OCI-LY7 (cell line): ENCODE measurements around the gene LY86. TPM values are rescaled to one million over a fixed set of nuclear protein-coding genes. Genes with fewer than 3 reads are reported as not detected.
A peak's percentile ranks its signal among the peaks of the same experiment; 100 is the strongest.

Experiments used
- BruUV-seq: library from RNA; stranded (reverse); fragments of 400-500 nt; replicated peaks from 2 replicates; lab custom pipeline; 2021; lab: Mats Ljungman, UMichigan
- CTCF ChIA-PET: fragments of 300-600 bp; sonication (Branson Sonifier 250); formaldehyde crosslinking; loops from one replicate; lab custom pipeline; 2022; ENCODE audit warnings: antibody characterized with exemption; ENCODE audit not compliant: unreplicated experiment; lab: Charles Lee
- POLR2A ChIA-PET: fragments of 300-600 bp; sonication (Branson Sonifier 250); formaldehyde crosslinking; loops from one replicate; lab custom pipeline; 2022; ENCODE audit warnings: antibody characterized with exemption; lab: Charles Lee
- DNase-seq: peaks from one replicate; pipeline ENCODE4 v3.0.0-alpha.2; 2015; ENCODE audit warnings: low spot score
- H2AFZ ChIP-seq: fragments of 200-600 bp; sonication (generic), shearing (Covaris generic); 2 replicates; pipeline ENCODE4 v1.6.1; 2014; ENCODE audit warnings: mild to moderate bottlenecking, antibody characterized with exemption, low read length, moderate library complexity
- H3K27ac ChIP-seq: fragments of 200-600 bp; sonication (generic); 2 replicates; pipeline ENCODE4 v1.5.1; 2014; ENCODE audit warnings: mixed run types, low read depth, mild to moderate bottlenecking, moderate library complexity, low read length, inconsistent platforms; ENCODE audit not compliant: poor library complexity, severe bottlenecking
- H3K36me3 ChIP-seq: fragments of 200-600 bp; sonication (generic); 2 replicates; pipeline ENCODE4 v1.6.1; 2014; ENCODE audit warnings: mild to moderate bottlenecking, antibody characterized with exemption, low read length, moderate library complexity, mixed read lengths; ENCODE audit not compliant: insufficient read depth
- H3K4me1 ChIP-seq: fragments of 200-600 bp; sonication (generic); 2 replicates; pipeline ENCODE4 v1.5.1; 2014; ENCODE audit warnings: mild to moderate bottlenecking, low read length; ENCODE audit not compliant: insufficient read depth, poor library complexity, severe bottlenecking
- H3K4me2 ChIP-seq: fragments of 200-600 bp; sonication (generic); 2 replicates; pipeline ENCODE4 v1.6.1; 2014; ENCODE audit warnings: mild to moderate bottlenecking, low read length
- H3K4me3 ChIP-seq: fragments of 200-600 bp; sonication (generic); 2 replicates; pipeline ENCODE4 v1.5.1; 2014; ENCODE audit warnings: mild to moderate bottlenecking, low read depth, low read length; ENCODE audit not compliant: poor library complexity, severe bottlenecking
- H3K79me2 ChIP-seq: fragments of 200-600 bp; sonication (generic); 2 replicates; pipeline ENCODE4 v1.6.1; 2016; ENCODE audit warnings: low read depth, mild to moderate bottlenecking, low read length, moderate library complexity, mixed read lengths; ENCODE audit not compliant: insufficient read depth
- H3K9me2 ChIP-seq: fragments of 200-600 bp; sonication (generic); 2 replicates; pipeline ENCODE4 v1.6.1; 2016; ENCODE audit warnings: mild to moderate bottlenecking, low read length, mixed read lengths; ENCODE audit not compliant: insufficient read depth
- H3K9me3 ChIP-seq: fragments of 200-600 bp; sonication (generic); 2 replicates; pipeline ENCODE4 v1.6.1; 2014; ENCODE audit warnings: mild to moderate bottlenecking, mixed run types, low read length, mixed read lengths
- H4K20me1 ChIP-seq: fragments of 200-600 bp; sonication (generic); 2 replicates; pipeline ENCODE4 v1.6.1; 2014; ENCODE audit warnings: mild to moderate bottlenecking, antibody characterized with exemption, low read length, moderate library complexity, mixed read lengths; ENCODE audit not compliant: insufficient read depth
- EZH2phosphoT487 ChIP-seq: fragments of 200-600 bp; sonication (generic); IDR thresholded peaks from 2 replicates; pipeline ENCODE4 v1.6.1; 2018; ENCODE audit warnings: low read depth, borderline replicate concordance, mild to moderate bottlenecking, mixed run types, antibody characterized with exemption, low read length, moderate library complexity, mixed read lengths
- intact Hi-C: fragments of 100-400 bp; cut with micrococcal nuclease; formaldehyde crosslinking; loops from one replicate; pipeline ENCODE4 v1.10.0; 2022; ENCODE audit not compliant: unreplicated experiment
- total RNA-seq, 2 experiments: library from RNA; depleted of rRNA in 1 of 2; stranded (reverse); fragments of >200 nt in 1 of 2; shearing (Covaris generic) in 1 of 2; gene quantifications; 2 replicates each; pipeline ENCODE4 v1.2.3, GENCODE V29; 2014 to 2022
- TF ChIP-seq, protein P1 (sequence below): fragments of 200-600 bp; sonication (generic); conservative IDR thresholded peaks from 2 replicates; pipeline ENCODE4 v1.5.1; 2014; ENCODE audit warnings: mild to moderate bottlenecking, antibody characterized with exemption, low read length, moderate library complexity, mixed read lengths

The LY86 gene
- total RNA-seq, 2 experiments from 2014 or later: 48.4 to 62.8 TPM

DNA sequence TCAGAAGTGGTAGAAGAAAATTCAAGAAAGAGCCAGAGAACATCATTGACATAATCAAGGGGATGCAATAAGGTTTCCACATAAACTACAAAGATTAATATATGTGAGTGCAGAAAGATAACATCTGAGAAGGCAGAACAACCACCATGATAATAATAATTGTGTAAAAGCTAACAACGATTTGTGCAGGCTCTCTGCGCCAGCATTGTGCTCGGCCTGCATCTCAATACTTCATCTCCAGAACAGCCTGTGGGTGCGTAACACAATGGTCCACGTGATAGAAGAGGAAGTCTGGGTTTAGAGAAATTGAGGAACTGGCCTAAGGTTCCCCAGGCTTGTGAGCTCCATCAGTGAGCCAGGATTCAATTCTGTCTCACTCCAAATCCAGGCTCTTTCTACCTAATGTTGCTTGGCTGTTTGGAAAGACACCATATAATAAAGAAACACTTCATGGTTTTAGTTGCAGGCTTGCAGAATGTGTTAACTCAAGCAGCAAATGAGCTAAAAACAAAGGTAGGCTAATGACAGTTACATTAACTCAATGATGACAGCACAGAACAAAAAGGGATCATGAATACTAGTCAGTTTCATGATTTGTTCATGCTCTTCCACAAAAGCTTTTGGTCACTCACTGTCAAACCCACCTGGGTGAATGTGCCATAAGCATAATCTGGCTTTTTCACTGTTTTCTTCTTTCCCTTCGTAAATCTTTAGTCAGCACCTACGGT lies 71.2 kb downstream of the LY86 start:
- Histone ChIP-seq H3K4me2 (peak overlapping the region; percentile 29; the same call in 1 of the 2 replicates), H3K9me2 (no peaks in the 10 kb centered on the region), H2AFZ (peak overlapping the region; percentile 54; the same call in 1 of the 2 replicates), H4K20me1 (no peaks in the 10 kb centered on the region), H3K27ac (no peak overlapping the region), H3K79me2 (no peaks in the 10 kb centered on the region), H3K9me3 (peaks cover 14% of the 10 kb centered on the region; the same call in 1 of the 2 replicates), H3K36me3 (peaks cover 8% of the 10 kb centered on the region), H3K4me1 (peaks cover 15% of the 10 kb centered on the region), H3K4me3 (no peak overlapping the region)
- peak; percentile 66 for DNase-seq
- ChIA-PET POLR2A (interaction anchor here (0.7 to 1.4 kb wide), 3 partner anchors 12 to 73 kb away, joined by 3 to 4 read pairs (median 3); no protein-coding TSS in a partner anchor), CTCF (interaction anchor here (1.0 kb wide), 1 partner anchor 71 kb away, joined by 3 read pairs; no protein-coding TSS in a partner anchor)
- TF ChIP-seq EZH2phosphoT487: no peak
- TF ChIP-seq, protein P1, sequence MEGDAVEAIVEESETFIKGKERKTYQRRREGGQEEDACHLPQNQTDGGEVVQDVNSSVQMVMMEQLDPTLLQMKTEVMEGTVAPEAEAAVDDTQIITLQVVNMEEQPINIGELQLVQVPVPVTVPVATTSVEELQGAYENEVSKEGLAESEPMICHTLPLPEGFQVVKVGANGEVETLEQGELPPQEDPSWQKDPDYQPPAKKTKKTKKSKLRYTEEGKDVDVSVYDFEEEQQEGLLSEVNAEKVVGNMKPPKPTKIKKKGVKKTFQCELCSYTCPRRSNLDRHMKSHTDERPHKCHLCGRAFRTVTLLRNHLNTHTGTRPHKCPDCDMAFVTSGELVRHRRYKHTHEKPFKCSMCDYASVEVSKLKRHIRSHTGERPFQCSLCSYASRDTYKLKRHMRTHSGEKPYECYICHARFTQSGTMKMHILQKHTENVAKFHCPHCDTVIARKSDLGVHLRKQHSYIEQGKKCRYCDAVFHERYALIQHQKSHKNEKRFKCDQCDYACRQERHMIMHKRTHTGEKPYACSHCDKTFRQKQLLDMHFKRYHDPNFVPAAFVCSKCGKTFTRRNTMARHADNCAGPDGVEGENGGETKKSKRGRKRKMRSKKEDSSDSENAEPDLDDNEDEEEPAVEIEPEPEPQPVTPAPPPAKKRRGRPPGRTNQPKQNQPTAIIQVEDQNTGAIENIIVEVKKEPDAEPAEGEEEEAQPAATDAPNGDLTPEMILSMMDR: no peak
- no TSS peak for BruUV-seq
- intact Hi-C loops: no loop called here

- Histone ChIP-seq H3K79me2 (no peaks in the 10 kb centered on the region), H3K27ac (no peak overlapping the region), H3K9me3 (peaks cover 14% of the 10 kb centered on the region; the same call in 1 of the 2 replicates), H3K4me1 (peaks cover 15% of the 10 kb centered on the region), H3K36me3 (peaks cover 1% of the 10 kb centered on the region; the same call in 1 of the 2 replicates), H3K4me3 (no peak overlapping the region), H4K20me1 (no peaks in the 10 kb centered on the region), H3K9me2 (no peaks in the 10 kb centered on the region), H2AFZ (no peak overlapping the region), H3K4me2 (no peak overlapping the region)
- intact Hi-C loops: no loop called here
- BruUV-seq: no TSS peak
- ChIA-PET CTCF (interaction anchor here (1.0 to 1.1 kb wide), 2 partner anchors 62 to 71 kb away, joined by 3 to 4 read pairs; no protein-coding TSS in a partner anchor), POLR2A (interaction anchor here (0.7 to 1.6 kb wide), 3 partner anchors 8 to 21 kb away, joined by 3 to 4 read pairs (median 4); no protein-coding TSS in a partner anchor)
- DNase-seq: no peak
- no peak for TF ChIP-seq EZH2phosphoT487
- TF ChIP-seq, protein P1: no peak
Measured at GRCh38 chr6:6660339-6661045, 72.0 kb downstream of the LY86 start.
